ENCODE results near the gene TMEM39B. TPM values are rescaled to one million over a fixed set of nuclear protein-coding genes. Genes with fewer than 3 reads are reported as not detected.

TMEM39B gene
- total and polyA plus RNA-seq, 2 donors (not counting 1 experiment from before 2014, with no cell fraction given): 30.9 to 32.3 TPM

GRCh38 chr1:32127409-32128198 lies 54.9 kb downstream of the TMEM39B start:
- Histone ChIP-seq H3K4me2 (replicated peaks; ENCODE audit: low read depth, low read length, poor library complexity, severe bottlenecking) (no peak overlapping the region), H3K27me3 (replicated peaks in 1 of 4; ENCODE audit: control extremely low read depth in 1 of 4, control insufficient read depth in 3 of 4, insufficient read depth in 4 of 4, low read length in 3 of 4) (no peaks in the 10 kb centered on the region), H3K9ac (ENCODE audit: low read length) (no peak overlapping the region), H3K36me3 (replicated peaks in 1 of 2; ENCODE audit: control extremely low read depth in 1 of 2, control insufficient read depth in 1 of 2, extremely low read depth in 1 of 2, insufficient read depth in 2 of 2, low read length in 1 of 2) (peaks cover 0 to 14% of the 10 kb centered on the region in 2 experiments), H4K20me1 (ENCODE audit: control insufficient read depth, insufficient read depth, low read length, poor library complexity, severe bottlenecking) (peaks cover 81% of the 10 kb centered on the region), H3K9me3 (ENCODE audit: control extremely low read depth in 1 of 3, control insufficient read depth in 2 of 3, insufficient read depth in 1 of 3, low read length in 2 of 3) (no peaks in the 10 kb centered on the region), H2AFZ (ENCODE audit: insufficient read depth, low read depth, low read length, poor library complexity, severe bottlenecking) (no peak overlapping the region), H3K79me2 (ENCODE audit: control insufficient read depth, insufficient read depth, low read length) (peaks cover 97% of the 10 kb centered on the region), H3K27ac (ENCODE audit: low read length in 2 of 2) (peak overlapping the region in 1 of 2 donors; percentile 17), H3K4me3 (ENCODE audit: control extremely low read depth in 1 of 5, extremely low read depth in 1 of 5, insufficient read depth in 1 of 5, low read depth in 2 of 5, low read length in 4 of 5) (no peak overlapping the region), H3K4me1 (ENCODE audit: control insufficient read depth in 2 of 2, insufficient read depth in 2 of 2, low read length in 2 of 2) (peaks cover 18 to 31% of the 10 kb centered on the region in 2 donors)
- Mint-ChIP-seq H3K9me3 (ENCODE audit: insufficient read depth) (no peaks in the 10 kb centered on the region), H3K27ac (peak overlapping the region; percentile 29), H3K4me1 (peaks cover 43% of the 10 kb centered on the region), H3K4me3 (peak overlapping the region; percentile 7), H3K27me3 (no peaks in the 10 kb centered on the region)
- no peak for DNase-seq
- TF ChIP-seq CTCF (IDR thresholded peaks at IDR 0.05) (no peak), EZH2 (IDR thresholded peaks at IDR 0.05; ENCODE audit: borderline replicate concordance, insufficient read depth, low read depth, low read length, poor library complexity, severe bottlenecking) (no peak)
- ChIA-PET CTCF (interaction anchor here (1.0 to 1.4 kb wide), 2 partner anchors 13 to 16 kb away, joined by 3 to 4 read pairs; no protein-coding TSS in a partner anchor), POLR2A (no interaction called here)
- WGBS (ENCODE audit: insufficient coverage): no CpG with 5 or more reads among the region's 4 CpGs
- no peak for ATAC-seq (ENCODE audit: low read depth)
- intact Hi-C loops (cut with micrococcal nuclease): no loop called here

DNA sequence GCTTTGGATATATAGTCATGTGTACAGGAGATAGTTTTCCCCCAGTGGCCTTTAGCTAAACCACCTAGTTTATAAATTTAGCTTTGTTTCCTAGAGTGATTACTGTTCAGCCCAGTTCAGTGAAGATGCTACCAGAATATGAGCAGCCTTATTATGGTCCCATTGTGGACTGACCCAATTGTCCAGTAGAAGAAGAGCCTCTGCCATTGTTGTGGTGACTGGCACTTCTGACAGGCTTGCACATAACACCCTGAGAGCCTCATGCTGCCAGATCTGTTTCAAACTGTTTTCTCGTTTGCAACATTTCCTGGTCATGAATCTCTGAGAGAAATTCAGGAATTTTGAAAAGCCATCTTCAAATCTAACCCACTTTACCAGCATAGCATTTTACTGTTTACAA lies 55.7 kb downstream of the TMEM39B start:
- H3K4me3 Mint-ChIP-seq: no peak overlapping the region
- no peak overlapping the region for H2AFZ ChIP-seq (ENCODE audit: insufficient read depth, low read depth, low read length, poor library complexity, severe bottlenecking)
- ChIA-PET CTCF (interaction anchor here (1.4 to 1.8 kb wide), 2 partner anchors 17 to 19 kb away, joined by 4 to 9 read pairs; no protein-coding TSS in a partner anchor), POLR2A (no interaction called here)
- peak overlapping the region; percentile 32 for H3K4me2 ChIP-seq (replicated peaks; ENCODE audit: low read depth, low read length, poor library complexity, severe bottlenecking)
- H3K36me3 ChIP-seq (replicated peaks in 1 of 2; ENCODE audit: control extremely low read depth in 1 of 2, control insufficient read depth in 1 of 2, extremely low read depth in 1 of 2, insufficient read depth in 2 of 2, low read length in 1 of 2): peaks cover 0 to 14% of the 10 kb centered on the region in 2 experiments
- no peaks in the 10 kb centered on the region for H3K9me3 ChIP-seq (ENCODE audit: control extremely low read depth in 1 of 3, control insufficient read depth in 2 of 3, insufficient read depth in 1 of 3, low read length in 2 of 3)
- no peak overlapping the region for H3K27ac Mint-ChIP-seq
- ATAC-seq (ENCODE audit: low read depth): no peak
- H3K9me3 Mint-ChIP-seq (ENCODE audit: insufficient read depth): no peaks in the 10 kb centered on the region
- no peak overlapping the region for H3K9ac ChIP-seq (ENCODE audit: low read length)
- H3K27me3 ChIP-seq (replicated peaks in 1 of 4; ENCODE audit: control extremely low read depth in 1 of 4, control insufficient read depth in 3 of 4, insufficient read depth in 4 of 4, low read length in 3 of 4): no peaks in the 10 kb centered on the region
- DNase-seq: no peak
- peaks cover 36% of the 10 kb centered on the region for H3K4me1 Mint-ChIP-seq
- H3K27ac ChIP-seq (ENCODE audit: low read length in 2 of 2): peak overlapping the region in 1 of 2 donors; percentile 38
- H3K4me3 ChIP-seq (ENCODE audit: control extremely low read depth in 1 of 5, extremely low read depth in 1 of 5, insufficient read depth in 1 of 5, low read depth in 2 of 5, low read length in 4 of 5): no peak overlapping the region
- TF ChIP-seq CTCF (IDR thresholded peaks at IDR 0.05) (no peak), EZH2 (IDR thresholded peaks at IDR 0.05; ENCODE audit: borderline replicate concordance, insufficient read depth, low read depth, low read length, poor library complexity, severe bottlenecking) (no peak)
- H3K27me3 Mint-ChIP-seq: no peaks in the 10 kb centered on the region
- H3K4me1 ChIP-seq (ENCODE audit: control insufficient read depth in 2 of 2, insufficient read depth in 2 of 2, low read length in 2 of 2): peaks cover 9 to 23% of the 10 kb centered on the region in 2 donors
- intact Hi-C loops (cut with micrococcal nuclease): no loop called here
- no CpG with 5 or more reads among the region's 1 CpG for WGBS (ENCODE audit: insufficient coverage)
- peaks cover 97% of the 10 kb centered on the region for H3K79me2 ChIP-seq (ENCODE audit: control insufficient read depth, insufficient read depth, low read length)
- peaks cover 80% of the 10 kb centered on the region for H4K20me1 ChIP-seq (ENCODE audit: control insufficient read depth, insufficient read depth, low read length, poor library complexity, severe bottlenecking)

Data from B cell (primary cell).